CD4-positive, alpha-beta T cell treated with Interleukin-12 subunit alpha and Interleukin-12 subunit beta, for 1 hour (primary cell): ENCODE results near the gene XRRA1.
"Not testable (repeated sequence)": the region's sequence is repeated elsewhere in the genome, so short reads cannot be mapped to it uniquely, and the experiment has no call there.

Source experiments
- DNase-seq: peaks from one replicate; pipeline ENCODE4 v3.0.0-alpha.2; 2020

XRRA1 gene

GRCh38 chr11:74948898-74949752 is at the start of gene XRRA1, which contains the start of gene SPCS2:
Gene XRRA1, minus strand, starts transcription at chr11:74949091. Its CDS starts 8,213 bp downstream, at chr11:74940878.
Gene SPCS2, plus strand, starts transcription at chr11:74949266. Its CDS starts 20 bp downstream, at chr11:74949286.
- peak; percentile 98 for DNase-seq

- DNase-seq = no peak
Measured at GRCh38 chr11:74992852-74993251, 44.0 kb upstream of the XRRA1 start.

GRCh38 chr11:74990941-74991340 is 42.0 kb upstream of the XRRA1 start:
- DNase-seq = no peak

- DNase-seq = not testable (repeated sequence)
Measured at GRCh38 chr11:74990150-74990549, 41.3 kb upstream of the XRRA1 start.

- no peak for DNase-seq
Measured at GRCh38 chr11:74989260-74989638, 40.4 kb upstream of the XRRA1 start.

- DNase-seq = peak; percentile 86
Measured at GRCh38 chr11:74988541-74989259, 39.8 kb upstream of the XRRA1 start, which contains the start of gene NEU3. Gene NEU3, plus strand, starts transcription at chr11:74988933. Its CDS starts 128 bp downstream, at chr11:74989061.

GRCh38 chr11:74984730-74985129 is 35.8 kb upstream of the XRRA1 start:
- no peak for DNase-seq

GRCh38 chr11:74984070-74984469 is 35.2 kb upstream of the XRRA1 start:
- no peak for DNase-seq

- DNase-seq = no peak
Measured at GRCh38 chr11:74981888-74982287, 33.0 kb upstream of the XRRA1 start.

- DNase-seq = no peak
Measured at GRCh38 chr11:74980634-74981033, 31.7 kb upstream of the XRRA1 start.

- no peak for DNase-seq
Measured at GRCh38 chr11:74978041-74978440, 29.1 kb upstream of the XRRA1 start.

GRCh38 chr11:74971424-74971823 is 22.5 kb upstream of the XRRA1 start:
- no peak for DNase-seq

- no peak for DNase-seq
Measured at GRCh38 chr11:74970852-74971395, 22.0 kb upstream of the XRRA1 start.

GRCh38 chr11:74966651-74967050 is 17.8 kb upstream of the XRRA1 start:
- no peak for DNase-seq

GRCh38 chr11:74960128-74960527 is 11.2 kb upstream of the XRRA1 start:
- DNase-seq = not testable (repeated sequence)

- DNase-seq = no peak
Measured at GRCh38 chr11:74957937-74958629, 9.2 kb upstream of the XRRA1 start.

GRCh38 chr11:74956397-74957015 is 7.6 kb upstream of the XRRA1 start:
- DNase-seq = no peak

- no peak for DNase-seq
Measured at GRCh38 chr11:74954199-74954598, 5.3 kb upstream of the XRRA1 start.

- no peak for DNase-seq
Measured at GRCh38 chr11:74953451-74953850, 4.6 kb upstream of the XRRA1 start.

- no peak for DNase-seq
Measured at GRCh38 chr11:74952752-74953151, 3.9 kb upstream of the XRRA1 start.

- DNase-seq = no peak
Measured at GRCh38 chr11:74951226-74951625, 2.3 kb upstream of the XRRA1 start.

GRCh38 chr11:74950374-74950969 is 1.6 kb upstream of the XRRA1 start:
- DNase-seq = no peak
